Limb (tissue), 2 donors: Measurements from ENCODE around the gene CERKL.

Experiments used
- DNase-seq, 2 donors: peaks; one replicate each; pipeline ENCODE4 v3.0.0-alpha.2; 2016; ENCODE audit errors: extremely low spot score in 2 of 2

Gene CERKL

DNA sequence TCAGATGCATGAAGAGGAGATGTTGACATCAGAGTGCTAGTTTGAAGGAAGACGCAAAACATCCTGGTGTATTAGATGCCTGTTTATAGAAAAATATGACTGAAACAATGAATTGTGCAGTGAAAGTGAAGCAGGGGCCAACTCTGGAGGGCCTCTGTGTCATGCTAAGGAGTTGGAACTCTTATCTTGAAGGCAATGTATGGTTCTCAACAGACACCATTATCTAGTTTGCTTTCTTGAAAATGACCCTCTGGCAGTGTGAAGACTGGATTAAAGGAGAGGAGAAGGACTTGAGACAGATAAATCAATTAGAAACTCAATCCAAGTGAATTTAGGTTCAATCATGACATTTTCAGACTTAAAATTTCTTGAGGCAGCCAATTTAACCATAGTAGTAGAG, 136.7 kb downstream of the CERKL start:
- no peak for DNase-seq

DNA sequence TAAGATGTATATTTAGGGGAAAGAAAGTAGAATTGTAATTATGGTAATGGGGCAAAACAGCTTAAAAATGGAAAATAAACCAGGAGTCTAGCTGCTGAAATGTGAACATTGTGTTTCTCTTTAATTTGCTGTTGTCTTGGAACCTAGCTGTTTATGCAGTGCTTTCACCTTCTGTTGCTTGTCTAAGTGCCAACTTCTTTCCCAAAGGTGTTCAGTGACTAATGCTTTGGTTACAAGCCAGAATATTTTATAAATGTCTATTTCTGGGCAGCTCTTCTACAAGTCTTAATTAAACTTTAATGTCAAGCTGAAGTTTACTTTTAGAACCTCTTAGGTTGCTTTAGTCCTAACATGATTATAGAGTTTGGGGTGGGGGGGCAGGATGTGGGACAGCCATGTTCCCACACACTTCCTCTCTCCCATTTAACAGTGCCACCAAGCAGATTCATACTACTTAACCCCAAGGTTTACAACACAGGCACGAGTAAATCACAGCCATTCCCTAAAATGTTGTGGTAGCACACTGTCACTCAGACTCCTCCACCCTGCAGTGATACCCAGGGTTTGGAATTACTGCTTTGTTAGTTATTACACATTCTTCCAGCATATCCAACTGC, 139.1 kb downstream of the CERKL start:
- no peak for DNase-seq

DNA sequence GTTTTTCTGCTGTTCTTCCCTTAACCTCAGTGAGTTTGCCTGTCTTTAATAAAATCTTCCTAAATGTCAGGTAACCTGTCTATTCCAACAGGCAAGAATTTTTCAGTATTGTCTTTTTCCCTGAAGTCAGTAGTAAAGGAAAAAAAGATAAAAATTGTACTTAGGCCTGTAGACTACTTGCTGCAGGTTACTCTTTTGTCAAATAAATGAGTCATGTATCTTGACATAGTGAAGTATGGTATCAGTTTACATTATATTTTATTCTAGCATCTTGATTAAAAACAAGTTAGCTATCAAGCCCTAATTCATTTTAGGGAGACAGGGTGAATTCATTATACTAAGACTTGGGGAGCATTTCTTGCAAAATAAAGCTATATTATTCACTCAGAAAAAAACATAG, 139.9 kb downstream of the CERKL start:
- no peak for DNase-seq

DNA sequence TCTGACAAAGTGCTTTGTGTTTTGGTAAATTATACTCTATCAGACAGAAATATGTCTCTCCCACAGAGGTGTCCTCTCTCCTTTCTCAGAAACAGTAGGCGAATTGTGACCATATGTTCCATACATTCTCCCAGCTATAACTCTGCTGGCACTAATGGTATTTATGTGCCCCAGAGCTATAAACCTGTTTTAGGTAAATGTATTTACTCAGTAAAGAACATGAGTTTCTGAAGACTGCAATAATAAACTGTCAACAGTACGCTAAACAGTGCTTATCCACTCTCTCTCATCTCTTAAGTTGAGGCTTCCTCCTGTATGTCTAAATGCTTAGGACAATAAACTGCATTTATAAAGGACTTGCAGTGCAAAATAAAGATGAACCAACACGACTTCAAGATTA, 141.2 kb downstream of the CERKL start:
- no peak for DNase-seq

- DNase-seq, result no peak
These were observed 156.7 kb downstream of the CERKL start for GRCh38 chr2:181500201-181500600.

GRCh38 chr2:181499231-181499630, 157.7 kb downstream of the CERKL start:
- no peak for DNase-seq
